Measurements from ENCODE around the gene BEGAIN. TPM values are rescaled to one million over a fixed set of nuclear protein-coding genes. Genes with fewer than 3 reads are reported as not detected.

The BEGAIN gene
- total RNA-seq, 4 donors from 2014 or later: 9.6 to 17.0 (median 11.6) TPM

GRCh38 chr14:100601914-100602313 is 14.7 kb upstream of the BEGAIN start:
- Histone ChIP-seq H3K27me3 (peaks cover 0 to 7% of the 10 kb centered on the region in 2 donors), H3K4me3 (no peak overlapping the region), H3K27ac (no peak overlapping the region), H3K4me1 (no peaks in the 10 kb centered on the region), H3K9me3 (peaks cover 0 to 17% (median 0%) of the 10 kb centered on the region in 4 donors), H3K36me3 (no peaks in the 10 kb centered on the region)
- WGBS, 2 donors: 62 to 65% methylated on average over 4 of the region's 4 CpGs
- DNase-seq (ENCODE audit: low spot score in 2 of 2): no peak
- TF ChIP-seq EP300 (IDR thresholded peaks at IDR 0.05) (no peak), POLR2A (IDR thresholded peaks at IDR 0.05) (no peak)

- Histone ChIP-seq H3K27me3 (no peaks in the 10 kb centered on the region), H3K4me1 (no peaks in the 10 kb centered on the region), H3K4me3 (no peak overlapping the region), H3K27ac (no peak overlapping the region), H3K9me3 (peaks cover 0 to 17% (median 0%) of the 10 kb centered on the region in 4 donors), H3K36me3 (no peaks in the 10 kb centered on the region)
- DNase-seq (ENCODE audit: low spot score in 2 of 2): no peak
- TF ChIP-seq CTCF (IDR thresholded peaks at IDR 0.05) (no peak), POLR2A (IDR thresholded peaks at IDR 0.05) (no peak), EP300 (IDR thresholded peaks at IDR 0.05) (no peak)
- 88 to 89% methylated on average over 2 of the region's 2 CpGs for WGBS, 2 donors
Measured at GRCh38 chr14:100601064-100601463, 13.8 kb upstream of the BEGAIN start.

GRCh38 chr14:100599981-100600380 is 12.8 kb upstream of the BEGAIN start:
- Histone ChIP-seq H3K4me1 (no peaks in the 10 kb centered on the region), H3K9me3 (peaks cover 0 to 17% (median 0%) of the 10 kb centered on the region in 4 donors), H3K27me3 (no peaks in the 10 kb centered on the region), H3K4me3 (no peak overlapping the region), H3K27ac (no peak overlapping the region), H3K36me3 (no peaks in the 10 kb centered on the region)
- no peak for DNase-seq (ENCODE audit: low spot score in 2 of 2)
- 66 to 70% methylated on average over 2 of the region's 2 CpGs for WGBS, 2 donors
- TF ChIP-seq POLR2A (IDR thresholded peaks at IDR 0.05) (no peak), EP300 (IDR thresholded peaks at IDR 0.05) (no peak), CTCF (IDR thresholded peaks at IDR 0.05) (no peak)

- H3K4me3 ChIP-seq: no peak overlapping the region
- no peaks in the 10 kb centered on the region for H3K9me3 ChIP-seq
- no peaks in the 10 kb centered on the region for H3K36me3 ChIP-seq
- WGBS, 2 donors: 76 to 87% methylated on average over 4 to 5 of the region's 5 CpGs
- TF ChIP-seq CTCF (IDR thresholded peaks at IDR 0.05) (no peak), POLR2A (IDR thresholded peaks at IDR 0.05) (no peak), EP300 (IDR thresholded peaks at IDR 0.05) (no peak)
- no peak for DNase-seq (ENCODE audit: low spot score in 2 of 2)
- no peaks in the 10 kb centered on the region for H3K4me1 ChIP-seq
- H3K27me3 ChIP-seq: peaks cover 0 to 3% of the 10 kb centered on the region in 2 donors
- H3K27ac ChIP-seq: no peak overlapping the region
Measured at GRCh38 chr14:100594625-100594951, 7.4 kb upstream of the BEGAIN start.

- no peaks in the 10 kb centered on the region for H3K9me3 ChIP-seq
- no peaks in the 10 kb centered on the region for H3K4me1 ChIP-seq
- WGBS, 2 donors: 87 to 94% methylated on average over 20 to 27 of the region's 27 CpGs
- DNase-seq (ENCODE audit: low spot score in 2 of 2): no peak
- no peak overlapping the region for H3K4me3 ChIP-seq
- TF ChIP-seq CTCF (IDR thresholded peaks at IDR 0.05): no peak
- H3K27me3 ChIP-seq: peaks cover 0 to 9% of the 10 kb centered on the region in 2 donors
- H3K27ac ChIP-seq: no peak overlapping the region
- no peaks in the 10 kb centered on the region for H3K36me3 ChIP-seq
Measured at GRCh38 chr14:100593751-100594624, 6.8 kb upstream of the BEGAIN start.
